ENCODE measurements around the gene ANKRD28.
A peak's percentile ranks its signal among the peaks of the same experiment; 100 is the strongest.
"Not testable (repeated sequence)": the region's sequence is repeated elsewhere in the genome, so short reads cannot be mapped to it uniquely, and the experiment has no call there.

The ANKRD28 gene

GRCh38 chr3:15797642-15798303 lies at the start of gene ANKRD28:
Gene ANKRD28, minus strand, starts transcription at chr3:15797979. Its CDS starts 1,458 bp downstream, at chr3:15796521.
- TF ChIP-seq CTCF (IDR thresholded peaks at IDR 0.05; ENCODE audit: low read depth, low read length): no peak
- no peak for DNase-seq
- Histone ChIP-seq H3K27me3 (ENCODE audit: insufficient read depth, low read depth, severe bottlenecking) (no peaks in the 10 kb centered on the region), H3K4me3 (ENCODE audit: low read depth, low read length) (peak within 1 kb of the TSS; percentile 44), H3K36me3 (no peaks in the 10 kb centered on the region; the same call in none of the 2 replicates), H3K27ac (peak within 1 kb of the TSS; percentile 71), H3K9me3 (ENCODE audit: severe bottlenecking) (no peaks in the 10 kb centered on the region)

- Histone ChIP-seq H3K4me3 (ENCODE audit: low read depth, low read length) (no peak overlapping the region), H3K27ac (no peak overlapping the region), H3K36me3 (peaks cover 4% of the 10 kb centered on the region; the same call in 1 of the 2 replicates), H3K27me3 (ENCODE audit: insufficient read depth, low read depth, severe bottlenecking) (no peaks in the 10 kb centered on the region), H3K9me3 (ENCODE audit: severe bottlenecking) (no peaks in the 10 kb centered on the region)
- DNase-seq: no peak
- no peak for TF ChIP-seq CTCF (IDR thresholded peaks at IDR 0.05; ENCODE audit: low read depth, low read length)
Measured at GRCh38 chr3:15847239-15847638, 49.5 kb upstream of the ANKRD28 start.

- DNase-seq: no peak
- H3K27me3 ChIP-seq (ENCODE audit: insufficient read depth, low read depth, severe bottlenecking): no peaks in the 10 kb centered on the region
- H3K4me3 ChIP-seq (ENCODE audit: low read depth, low read length): no peak overlapping the region
- H3K27ac ChIP-seq: no peak overlapping the region
- H3K9me3 ChIP-seq (ENCODE audit: severe bottlenecking): no peaks in the 10 kb centered on the region
- H3K36me3 ChIP-seq: peaks cover 4% of the 10 kb centered on the region; the same call in 1 of the 2 replicates
- TF ChIP-seq CTCF (IDR thresholded peaks at IDR 0.05; ENCODE audit: low read depth, low read length): no peak
Measured at GRCh38 chr3:15846606-15847005, 48.8 kb upstream of the ANKRD28 start.

GRCh38 chr3:15845475-15845874 lies 47.7 kb upstream of the ANKRD28 start:
- H3K27me3 ChIP-seq (ENCODE audit: insufficient read depth, low read depth, severe bottlenecking): no peaks in the 10 kb centered on the region
- peaks cover 3% of the 10 kb centered on the region; the same call in 1 of the 2 replicates for H3K36me3 ChIP-seq
- TF ChIP-seq CTCF (IDR thresholded peaks at IDR 0.05; ENCODE audit: low read depth, low read length): no peak
- no peak for DNase-seq
- no peaks in the 10 kb centered on the region for H3K9me3 ChIP-seq (ENCODE audit: severe bottlenecking)
- no peak overlapping the region for H3K27ac ChIP-seq
- H3K4me3 ChIP-seq (ENCODE audit: low read depth, low read length): no peak overlapping the region

GRCh38 chr3:15844889-15845288 lies 47.1 kb upstream of the ANKRD28 start:
- no peaks in the 10 kb centered on the region; the same call in 1 of the 2 replicates for H3K36me3 ChIP-seq
- DNase-seq: no peak
- no peak for TF ChIP-seq CTCF (IDR thresholded peaks at IDR 0.05; ENCODE audit: low read depth, low read length)
- no peaks in the 10 kb centered on the region for H3K9me3 ChIP-seq (ENCODE audit: severe bottlenecking)
- no peak overlapping the region for H3K27ac ChIP-seq
- no peaks in the 10 kb centered on the region for H3K27me3 ChIP-seq (ENCODE audit: insufficient read depth, low read depth, severe bottlenecking)
- H3K4me3 ChIP-seq (ENCODE audit: low read depth, low read length): no peak overlapping the region

- H3K36me3 ChIP-seq; H3K9me3 ChIP-seq (ENCODE audit: severe bottlenecking); H3K27me3 ChIP-seq (ENCODE audit: insufficient read depth, low read depth, severe bottlenecking); DNase-seq; H3K27ac ChIP-seq; H3K4me3 ChIP-seq (ENCODE audit: low read depth, low read length): not testable (repeated sequence)
Measured at GRCh38 chr3:15841091-15841973, 43.6 kb upstream of the ANKRD28 start.

Measured in WERI-Rb-1 (cell line).